MCF 10A (cell line): Measurements from ENCODE around the gene CDYL. TPM values are rescaled to one million over a fixed set of nuclear protein-coding genes. Genes with fewer than 3 reads are reported as not detected.

Experiments
- BruUV-seq: library from RNA; stranded (reverse); fragments of 400-500 nt; replicated peaks from 2 replicates; lab custom pipeline; 2021; lab: Mats Ljungman, UMichigan
- CTCF ChIA-PET: fragments of 300-600 bp; sonication (Branson Sonifier 250); formaldehyde crosslinking; extraction: SDS; loops from one replicate; lab custom pipeline; 2021; ENCODE audit warnings: antibody characterized with exemption, inconsistent platforms; lab: Yijun Ruan, JAX
- POLR2A ChIA-PET: fragments of 300-600, 350-650 bp; sonication (Branson Sonifier 250); formaldehyde crosslinking; extraction: SDS; loops from one replicate; lab custom pipeline; 2020; ENCODE audit warnings: antibody characterized with exemption, inconsistent platforms; lab: Yijun Ruan, JAX
- DNase-seq: peaks from one replicate; pipeline ENCODE4 v3.0.0-alpha.2; 2018; ENCODE audit not compliant: unreplicated experiment
- H3K27ac Mint-ChIP-seq: one replicate; pipeline ENCODE4 v1.8.0; 2022; ENCODE audit warnings: mild to moderate bottlenecking, low read depth, mixed read lengths; ENCODE audit not compliant: unreplicated experiment
- H3K27me3 Mint-ChIP-seq: one replicate; pipeline ENCODE4 v1.8.0; 2022; ENCODE audit warnings: mixed read lengths; ENCODE audit not compliant: insufficient read depth, unreplicated experiment
- H3K36me3 Mint-ChIP-seq: one replicate; pipeline ENCODE4 v1.8.0; 2022; ENCODE audit warnings: mild to moderate bottlenecking, moderate library complexity, mixed read lengths; ENCODE audit not compliant: insufficient read depth, unreplicated experiment
- H3K4me1 Mint-ChIP-seq: one replicate; pipeline ENCODE4 v1.8.0; 2022; ENCODE audit warnings: mixed read lengths; ENCODE audit not compliant: insufficient read depth, unreplicated experiment
- H3K4me3 Mint-ChIP-seq: one replicate; pipeline ENCODE4 v1.8.0; 2022; ENCODE audit warnings: mild to moderate bottlenecking, moderate library complexity, mixed read lengths; ENCODE audit not compliant: unreplicated experiment
- H3K9me3 Mint-ChIP-seq: one replicate; pipeline ENCODE4 v1.8.0; 2022; ENCODE audit warnings: mixed read lengths; ENCODE audit not compliant: unreplicated experiment
- CTCF ChIP-seq: fragments of 200-600 bp; IDR thresholded peaks from one replicate; pipeline ENCODE4 v1.8.0; 2022; ENCODE audit warnings: antibody characterized with exemption, mild to moderate bottlenecking; ENCODE audit not compliant: unreplicated experiment
- intact Hi-C: fragments of 100-400 bp; cut with micrococcal nuclease; formaldehyde crosslinking; loops from 2 replicates; pipeline ENCODE4 v1.14.1; 2022
- total RNA-seq: library from RNA; stranded (reverse); gene quantifications from 2 replicates; pipeline ENCODE4 v1.2.3, GENCODE V29; 2022

CDYL gene
- total RNA-seq, 1 experiment from 2014 or later = 48.9 TPM

GRCh38 chr6:4987432-4987831, 211.2 kb downstream of the CDYL start:
- peaks cover 6% of the 10 kb centered on the region for H3K4me1 Mint-ChIP-seq
- H3K27me3 Mint-ChIP-seq = no peaks in the 10 kb centered on the region
- TF ChIP-seq CTCF = no peak
- DNase-seq = no peak
- no peaks in the 10 kb centered on the region for H3K9me3 Mint-ChIP-seq
- intact Hi-C loops = no loop called here
- BruUV-seq = no TSS peak
- ChIA-PET POLR2A (interaction anchor here (1.1 kb wide), 1 partner anchor 16 kb away, joined by 3 read pairs; the partner anchor contains the start of gene RPP40), CTCF (no interaction called here)
- H3K27ac Mint-ChIP-seq = no peak overlapping the region
- H3K36me3 Mint-ChIP-seq = peaks cover 7% of the 10 kb centered on the region
- H3K4me3 Mint-ChIP-seq = no peak overlapping the region

DNA sequence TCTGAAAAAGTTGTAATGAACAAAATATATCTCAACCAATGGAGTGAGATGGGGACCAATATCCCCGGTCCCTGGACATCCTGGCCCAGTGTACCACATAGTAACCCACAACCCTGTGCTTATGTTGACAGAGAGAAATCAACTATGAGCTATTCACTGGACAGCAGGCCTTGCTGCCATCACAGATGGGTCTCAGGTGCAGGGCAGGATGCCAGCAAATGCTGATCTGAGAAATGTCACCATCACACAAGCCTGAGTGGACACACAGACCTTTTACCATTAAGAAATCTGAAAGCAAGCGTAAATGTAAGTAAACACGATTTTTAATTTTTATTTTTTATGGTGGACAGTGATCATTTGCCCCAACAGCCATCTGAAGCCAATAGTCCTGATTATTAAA, 218.5 kb downstream of the CDYL start:
- Mint-ChIP-seq H3K4me1 (no peaks in the 10 kb centered on the region), H3K9me3 (no peaks in the 10 kb centered on the region), H3K36me3 (peaks cover 49% of the 10 kb centered on the region), H3K27me3 (no peaks in the 10 kb centered on the region), H3K4me3 (no peak overlapping the region), H3K27ac (no peak overlapping the region)
- BruUV-seq = no TSS peak
- intact Hi-C loops = no loop called here
- POLR2A ChIA-PET = no interaction called here
- DNase-seq = no peak
- TF ChIP-seq CTCF = no peak
- CTCF ChIA-PET = interaction anchor here (0.6 to 1.0 kb wide), 2 partner anchors 9 to 85 kb away, joined by 3 to 4 read pairs; no protein-coding TSS in a partner anchor

- no peak for TF ChIP-seq CTCF
- H3K9me3 Mint-ChIP-seq = no peaks in the 10 kb centered on the region
- no peaks in the 10 kb centered on the region for H3K4me1 Mint-ChIP-seq
- H3K27me3 Mint-ChIP-seq = no peaks in the 10 kb centered on the region
- ChIA-PET POLR2A (no interaction called here), CTCF (no interaction called here)
- H3K27ac Mint-ChIP-seq = no peak overlapping the region
- no peak overlapping the region for H3K4me3 Mint-ChIP-seq
- DNase-seq = no peak
- BruUV-seq = no TSS peak
- H3K36me3 Mint-ChIP-seq = peaks cover 51% of the 10 kb centered on the region
- intact Hi-C loops = no loop called here
These were observed 221.7 kb downstream of the CDYL start for GRCh38 chr6:4997862-4998261.

GRCh38 chr6:4999586-4999985, 223.4 kb downstream of the CDYL start:
- H3K27ac Mint-ChIP-seq = no peak overlapping the region
- CTCF ChIA-PET = no interaction called here
- intact Hi-C loops = no loop called here
- no peak overlapping the region for H3K4me3 Mint-ChIP-seq
- TF ChIP-seq CTCF = no peak
- no peaks in the 10 kb centered on the region for H3K27me3 Mint-ChIP-seq
- peaks cover 51% of the 10 kb centered on the region for H3K36me3 Mint-ChIP-seq
- H3K9me3 Mint-ChIP-seq = no peaks in the 10 kb centered on the region
- POLR2A ChIA-PET = interaction anchor here (0.7 kb wide), 1 partner anchor 30 kb away, joined by 3 read pairs; no protein-coding TSS in a partner anchor
- BruUV-seq = no TSS peak
- no peaks in the 10 kb centered on the region for H3K4me1 Mint-ChIP-seq
- no peak for DNase-seq
